Tracheal epithelial cell (primary cell): ENCODE results near the gene PHKG1. TPM values are rescaled to one million over a fixed set of nuclear protein-coding genes. Genes with fewer than 3 reads are reported as not detected.

Source experiments
- total RNA-seq: library from RNA; depleted of rRNA; stranded (reverse); fragments of >200 nt; gene quantifications from 2 replicates; pipeline ENCODE4 v1.2.1, GENCODE V29; 2014

The PHKG1 gene
- 0.21 and 1.2 TPM in 2 replicates for total RNA-seq

GRCh38 chr7:56092789-56093531 is at the start of gene PHKG1:
PHKG1 (minus strand) TSS chr7:56092952; CDS start chr7:56088941, 4,011 bp downstream.

GRCh38 chr7:56115852-56116538 is 23.2 kb upstream of the PHKG1 start, which contains the start of gene NUPR2:
NUPR2 (minus strand) TSS chr7:56116417; CDS start chr7:56116314, 103 bp downstream.

GRCh38 chr7:56106108-56107073 is 13.6 kb upstream of the PHKG1 start, which contains the start of gene CHCHD2:
CHCHD2 (minus strand) TSS chr7:56106476; CDS start chr7:56106413, 63 bp downstream.

DNA sequence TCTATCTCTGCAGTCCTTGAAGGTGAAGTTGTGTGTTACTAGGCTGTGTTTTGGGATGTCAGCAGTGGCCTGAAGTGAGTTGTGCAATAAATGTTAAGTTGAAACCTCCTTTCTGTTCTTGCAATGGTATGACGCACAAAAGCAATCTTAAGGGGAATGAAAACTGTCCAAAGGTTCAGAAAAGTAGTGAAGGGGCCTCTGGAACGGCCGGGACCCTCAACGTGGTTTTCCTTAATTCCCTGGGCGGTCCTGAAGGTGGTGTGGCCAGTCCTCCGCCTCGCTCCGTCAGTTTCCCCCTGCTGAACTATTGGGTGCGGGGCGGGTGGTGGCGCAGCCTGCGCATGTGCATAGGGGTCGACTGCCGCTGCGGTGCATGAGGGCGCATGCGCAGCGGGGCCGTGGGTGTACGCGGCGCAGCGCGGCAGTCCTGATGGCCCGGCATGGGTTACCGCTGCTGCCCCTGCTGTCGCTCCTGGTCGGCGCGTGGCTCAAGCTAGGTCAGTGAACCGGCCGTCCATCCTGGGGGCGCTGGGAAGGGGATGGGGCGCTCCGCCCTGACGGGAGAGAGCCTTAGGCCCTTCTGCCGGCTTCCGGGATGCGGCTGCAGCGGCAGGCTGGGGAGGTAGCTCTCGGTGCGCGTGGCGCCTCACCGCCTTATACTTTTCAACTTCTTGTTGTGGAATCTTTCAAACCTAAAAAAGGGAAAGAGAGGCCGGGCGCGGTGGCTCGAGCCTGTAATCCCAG is 28.7 kb downstream of the PHKG1 start, which contains the start of gene SUMF2:
SUMF2 (plus strand) TSS at position 405 of the 744 bp plus-strand sequence; CDS start at position 431, 26 bp downstream.

DNA sequence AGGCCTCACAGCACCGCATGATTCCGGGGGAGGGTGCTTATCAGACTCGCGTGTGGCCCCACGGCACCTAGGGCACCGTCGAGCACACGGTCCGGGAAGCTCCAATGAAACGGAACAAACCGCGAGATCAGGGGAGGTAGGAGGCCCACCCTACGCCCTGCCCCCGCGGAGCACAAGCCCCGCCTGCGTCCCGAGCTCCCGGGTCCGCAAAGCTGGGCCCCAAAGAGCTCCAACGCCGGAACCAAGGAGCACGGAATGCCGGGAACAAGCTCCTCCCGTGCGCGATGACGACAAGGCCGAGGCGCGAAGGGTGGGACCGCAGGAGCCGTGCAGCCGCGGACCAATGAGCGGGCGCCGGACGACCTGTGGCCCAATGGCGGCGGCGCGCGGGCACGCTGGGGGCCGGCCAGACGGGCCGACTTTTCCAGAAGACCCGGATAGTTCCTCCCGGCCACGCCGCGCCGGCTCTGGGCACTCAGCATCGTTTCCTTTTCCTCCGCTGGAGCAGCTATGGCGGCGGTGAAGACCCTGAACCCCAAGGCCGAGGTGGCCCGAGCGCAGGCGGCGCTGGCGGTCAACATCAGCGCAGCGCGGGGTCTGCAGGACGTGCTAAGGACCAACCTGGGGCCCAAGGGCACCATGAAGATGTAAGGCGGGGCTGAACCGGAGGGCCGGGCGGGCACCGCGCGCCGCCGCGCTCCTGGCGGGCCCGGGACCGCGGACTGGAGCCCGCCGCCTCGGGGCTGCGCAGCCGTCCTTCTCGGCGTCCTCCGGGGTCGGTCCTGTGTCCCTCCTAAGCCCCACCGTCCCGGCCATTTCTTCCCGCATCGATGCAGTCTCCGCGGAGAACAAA is 41.2 kb downstream of the PHKG1 start, which contains the start of the genes CCT6A and PSPH:
CCT6A (plus strand) TSS at position 427 of the 853 bp plus-strand sequence; CDS start at position 511, 84 bp downstream.
PSPH (minus strand) TSS at position 106 of the 853 bp plus-strand sequence. CDS start 30,232 bp downstream, outside the sequence.

Other genes starting within 250 kb of the PHKG1 start
- gene SEPTIN14, start 230.2 kb downstream of the PHKG1 start, total RNA-seq: not detected in 2 replicates
- 2.6 and 6.5 TPM in 2 replicates for gene ZNF713, start 205.5 kb downstream of the PHKG1 start, total RNA-seq
- gene MRPS17, start 141.1 kb downstream of the PHKG1 start, total RNA-seq: 20.0 and 33.0 TPM in 2 replicates
- gene NIPSNAP2, start 128.4 kb downstream of the PHKG1 start, total RNA-seq: 43.6 and 80.8 TPM in 2 replicates
- gene PSPH, start 41.5 kb downstream of the PHKG1 start, total RNA-seq: 152 and 214 TPM in 2 replicates
- 221 and 354 TPM in 2 replicates for gene CCT6A, start 41.2 kb downstream of the PHKG1 start, total RNA-seq
- 187 and 220 TPM in 2 replicates for gene SUMF2, start 28.7 kb downstream of the PHKG1 start, total RNA-seq
- 430 and 442 TPM in 2 replicates for gene CHCHD2, start 13.5 kb upstream of the PHKG1 start, total RNA-seq
- not detected in 2 replicates for gene NUPR2, start 23.5 kb upstream of the PHKG1 start, total RNA-seq